Hypothalamus (tissue), 51 donors: ENCODE results near the gene SH3TC1.
A peak's percentile ranks its signal among the peaks of the same experiment; 100 is the strongest.

Source experiments
- DNase-seq, 51 donors: peaks; one replicate each; lab custom pipeline; 2025; lab: John Stamatoyannopoulos, UW

Gene SH3TC1

DNA sequence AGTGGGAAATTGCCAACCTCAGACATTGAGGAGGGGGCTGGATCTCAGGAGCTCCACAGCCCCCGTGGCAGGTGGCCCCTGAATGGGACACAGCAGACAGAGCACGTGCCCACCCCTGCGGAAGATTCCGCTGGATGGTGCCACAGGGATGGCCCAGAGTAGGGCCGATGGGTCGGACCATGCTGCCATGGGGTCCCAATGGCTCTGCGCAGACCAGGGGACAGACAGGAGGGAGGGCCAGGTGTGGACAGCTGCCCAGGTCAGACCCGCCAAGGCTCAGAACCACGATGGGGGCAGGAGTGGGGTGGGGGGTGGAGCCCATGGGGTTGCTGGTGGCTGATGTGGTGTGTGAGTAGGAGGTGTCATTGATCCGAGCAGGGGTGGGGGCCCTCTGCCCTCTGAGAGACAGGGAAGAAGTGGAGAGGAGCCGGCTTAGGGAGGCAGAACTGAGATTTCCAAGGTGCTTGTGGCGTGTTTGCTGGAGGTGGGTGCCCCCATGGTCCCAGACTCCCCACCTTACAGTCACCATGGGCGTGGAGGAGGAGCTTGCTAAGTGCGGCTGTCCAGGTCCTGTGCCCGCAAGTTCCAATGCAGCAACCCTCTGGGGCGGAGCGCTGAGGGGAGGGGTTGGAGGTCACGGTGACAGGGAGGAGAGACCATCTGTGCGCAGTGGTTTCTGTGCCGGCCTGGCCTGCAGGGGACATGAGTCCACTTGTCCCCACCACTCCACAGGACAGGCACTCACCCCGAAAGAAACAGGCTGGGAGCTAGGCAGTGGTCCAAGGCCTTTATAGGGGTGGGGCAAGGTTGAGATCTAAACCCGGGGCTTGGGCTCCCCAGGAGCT, 12.9 kb downstream of the SH3TC1 start:
- no peak for DNase-seq

DNA sequence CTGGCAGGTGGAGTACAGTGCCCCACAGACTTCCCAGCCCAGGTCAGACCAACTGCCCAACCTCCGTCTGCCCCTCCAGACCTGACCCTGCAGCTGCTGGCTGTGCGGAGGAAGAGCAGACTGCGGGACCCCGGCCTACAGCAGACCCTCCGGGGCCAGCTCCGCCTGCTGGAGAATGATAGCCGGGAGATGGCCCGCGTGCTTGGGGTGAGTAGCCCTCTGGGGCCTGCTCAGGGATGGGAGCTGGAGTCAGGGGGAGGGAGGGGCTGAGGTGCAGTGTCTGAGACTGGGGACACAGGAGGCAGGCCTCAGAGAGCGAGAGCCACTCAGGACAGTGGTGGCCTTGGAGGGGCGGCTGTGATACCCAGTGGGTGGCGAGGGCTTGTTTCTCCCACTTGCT, 13.5 kb downstream of the SH3TC1 start:
- no peak for DNase-seq

DNA sequence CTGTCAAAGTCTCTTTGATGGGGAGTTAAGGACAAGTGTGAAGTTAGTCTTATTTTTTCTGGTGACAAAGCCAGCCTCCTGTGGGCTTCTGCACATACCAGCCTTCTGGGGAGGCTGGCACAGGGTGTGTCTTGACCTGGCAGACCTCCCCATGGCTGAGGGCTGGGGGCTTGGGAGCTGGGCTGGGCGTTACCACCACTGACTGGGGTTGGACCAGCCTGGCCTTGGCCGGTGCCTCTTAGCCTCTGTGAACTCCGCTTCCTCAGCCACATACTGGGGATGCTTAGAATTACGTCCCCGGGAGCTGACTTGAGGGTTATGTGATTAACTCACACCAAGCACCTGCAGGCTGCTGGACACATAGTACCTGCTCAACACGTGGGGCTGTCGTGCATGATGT, 14.0 kb downstream of the SH3TC1 start:
- no peak for DNase-seq

DNA sequence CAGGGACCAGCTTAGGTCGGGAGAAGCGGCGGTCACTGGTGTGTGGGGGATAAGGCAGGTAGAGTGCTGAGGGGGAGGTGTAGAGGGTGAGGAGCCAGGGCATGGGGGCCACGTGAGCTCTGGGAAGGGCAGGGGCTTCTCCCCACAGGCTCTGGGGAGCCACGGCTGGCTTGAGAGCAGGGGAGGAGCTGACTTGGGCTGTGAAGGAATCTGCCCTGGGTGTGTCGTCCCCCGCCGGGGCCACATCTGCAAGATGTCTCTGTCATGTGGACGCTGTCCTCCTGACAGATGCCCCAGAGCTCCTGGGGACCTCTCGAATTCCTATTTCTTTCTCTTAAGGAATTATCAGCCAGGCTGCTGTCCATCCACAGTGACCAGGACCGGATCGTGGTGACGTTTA, 15.0 kb downstream of the SH3TC1 start:
- no peak for DNase-seq

DNA sequence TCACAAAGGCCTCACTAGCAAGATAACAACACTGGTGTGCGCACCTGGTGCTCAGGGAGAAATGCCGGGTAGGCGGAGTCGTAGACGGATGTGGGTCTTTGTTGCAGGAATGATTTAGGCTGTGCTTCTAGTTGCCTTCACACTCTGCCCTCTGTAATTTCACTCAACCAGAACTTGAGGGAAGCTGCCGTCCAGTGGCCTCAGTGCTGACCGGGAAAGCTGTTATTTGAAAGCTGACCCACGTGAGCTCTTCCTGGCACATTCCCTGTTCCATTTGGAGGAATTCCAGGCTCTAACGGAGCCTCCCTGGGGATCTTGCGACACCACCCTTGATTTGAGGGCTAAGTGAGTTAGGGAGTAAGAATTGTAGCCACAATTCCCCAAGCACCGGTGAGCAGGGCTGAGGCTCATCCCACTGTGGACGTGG, 15.9 kb downstream of the SH3TC1 start:
- peak in 6 of 51 donors; percentile 17 to 44 (median 24) for DNase-seq

DNA sequence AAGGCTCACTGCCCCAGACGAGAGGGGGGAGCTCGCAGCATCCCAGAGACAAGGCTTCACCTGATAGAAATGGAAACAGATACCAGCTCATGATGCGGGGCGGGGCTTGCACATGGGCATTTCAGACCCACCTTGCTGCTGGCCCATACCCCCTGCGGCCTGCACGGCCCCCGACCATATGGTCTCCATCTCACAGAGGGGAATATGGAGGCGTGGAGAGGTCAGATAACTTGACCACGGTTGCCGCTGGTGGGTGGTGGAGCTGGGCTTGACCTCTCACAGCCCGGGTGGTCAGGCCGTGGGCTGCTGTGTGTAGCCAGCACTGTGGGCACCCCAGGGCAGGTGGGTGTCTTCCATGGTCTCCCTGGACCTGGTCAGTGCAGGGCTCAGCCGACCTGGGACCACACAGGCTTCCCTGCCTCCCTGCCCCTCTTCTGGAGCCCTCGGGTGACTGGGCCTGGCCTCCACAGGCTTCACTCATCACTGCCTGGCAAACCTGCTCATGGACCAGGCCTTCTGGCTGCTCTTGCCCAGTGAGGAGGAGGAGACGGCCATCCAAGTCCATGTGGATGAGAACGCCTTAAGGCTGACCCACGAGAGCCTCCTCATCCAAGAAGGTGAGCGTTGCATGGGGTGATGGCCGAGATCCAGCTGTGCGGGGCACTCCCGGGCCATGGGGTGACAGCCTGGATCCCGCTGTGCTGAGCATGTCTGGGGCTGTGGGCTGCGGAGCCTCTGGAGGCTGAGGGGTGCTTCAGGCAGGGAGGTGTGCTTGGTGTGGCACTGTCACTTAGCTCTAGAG, 16.8 kb downstream of the SH3TC1 start:
- DNase-seq = no peak

DNA sequence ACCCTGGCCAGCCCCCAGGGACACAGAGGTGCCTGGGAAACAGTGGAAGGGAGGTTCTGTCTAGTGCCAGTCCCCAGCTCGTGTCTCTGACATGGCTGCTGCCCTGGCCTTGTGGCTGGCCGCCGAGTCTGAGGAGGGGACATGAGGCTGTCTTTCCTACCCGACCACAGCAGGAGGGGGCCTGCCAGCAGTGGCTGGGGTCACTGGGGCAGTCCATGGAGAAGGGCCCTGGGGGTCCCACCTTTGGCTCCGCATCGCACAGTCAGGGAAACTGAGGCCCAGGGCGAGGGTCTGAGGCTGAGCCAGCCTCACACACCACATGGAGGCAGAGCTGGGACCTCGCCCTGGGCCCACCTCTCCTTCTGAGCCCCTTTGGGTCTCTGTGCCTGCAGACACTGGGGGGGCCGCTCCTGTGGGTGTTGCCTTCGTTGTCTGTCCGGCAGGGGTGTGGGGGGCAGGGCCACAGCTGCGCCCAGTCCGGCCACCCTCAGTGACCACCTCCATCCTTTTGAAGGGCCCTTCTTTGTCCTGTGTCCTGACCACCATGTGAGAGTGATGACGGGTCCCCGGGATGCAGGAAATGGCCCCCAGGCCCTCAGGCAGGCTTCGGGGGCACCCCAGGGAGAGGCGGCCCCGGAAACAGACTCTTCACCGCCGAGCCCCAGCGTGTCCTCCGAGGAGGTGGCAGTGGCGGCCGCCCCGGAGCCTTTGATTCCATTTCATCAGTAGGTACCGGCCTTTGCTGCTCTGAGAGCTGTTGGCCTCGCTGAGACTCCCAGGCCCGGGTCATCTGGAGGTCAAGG, 17.6 kb downstream of the SH3TC1 start:
- no peak for DNase-seq

DNA sequence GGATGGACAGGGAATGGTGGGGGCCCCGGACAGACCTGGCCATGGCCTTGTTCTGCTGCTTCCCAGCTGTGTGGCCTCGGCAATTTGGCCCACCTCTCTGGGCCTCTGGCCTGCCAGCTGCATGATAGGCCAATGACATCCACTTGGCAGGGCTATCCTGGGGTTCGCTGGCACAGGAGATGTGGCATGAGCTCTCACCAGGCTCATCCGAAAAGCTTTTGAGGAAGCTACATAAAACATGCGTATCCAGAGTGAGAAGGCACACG, 18.1 kb downstream of the SH3TC1 start:
- no peak for DNase-seq

DNA sequence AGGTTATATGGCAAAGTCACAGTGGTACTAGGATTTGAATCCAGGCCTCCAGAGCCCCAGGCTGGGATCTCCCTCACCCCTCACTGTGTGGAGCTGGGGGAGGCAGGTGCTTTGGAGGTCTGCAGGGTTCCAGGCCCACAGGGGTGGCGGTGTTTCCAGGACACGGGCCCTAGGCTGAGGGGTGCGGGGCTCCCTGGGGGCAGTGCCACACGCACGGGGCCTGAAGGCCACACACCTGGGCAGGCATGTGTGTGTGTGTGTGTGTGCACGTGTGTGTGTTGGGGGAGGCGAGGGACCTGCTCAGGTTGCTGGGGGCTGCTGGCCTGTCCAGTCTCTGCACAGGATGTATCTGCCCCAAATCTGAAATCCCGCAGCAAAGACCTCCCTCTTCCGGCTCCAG, 18.8 kb downstream of the SH3TC1 start:
- no peak for DNase-seq

DNA sequence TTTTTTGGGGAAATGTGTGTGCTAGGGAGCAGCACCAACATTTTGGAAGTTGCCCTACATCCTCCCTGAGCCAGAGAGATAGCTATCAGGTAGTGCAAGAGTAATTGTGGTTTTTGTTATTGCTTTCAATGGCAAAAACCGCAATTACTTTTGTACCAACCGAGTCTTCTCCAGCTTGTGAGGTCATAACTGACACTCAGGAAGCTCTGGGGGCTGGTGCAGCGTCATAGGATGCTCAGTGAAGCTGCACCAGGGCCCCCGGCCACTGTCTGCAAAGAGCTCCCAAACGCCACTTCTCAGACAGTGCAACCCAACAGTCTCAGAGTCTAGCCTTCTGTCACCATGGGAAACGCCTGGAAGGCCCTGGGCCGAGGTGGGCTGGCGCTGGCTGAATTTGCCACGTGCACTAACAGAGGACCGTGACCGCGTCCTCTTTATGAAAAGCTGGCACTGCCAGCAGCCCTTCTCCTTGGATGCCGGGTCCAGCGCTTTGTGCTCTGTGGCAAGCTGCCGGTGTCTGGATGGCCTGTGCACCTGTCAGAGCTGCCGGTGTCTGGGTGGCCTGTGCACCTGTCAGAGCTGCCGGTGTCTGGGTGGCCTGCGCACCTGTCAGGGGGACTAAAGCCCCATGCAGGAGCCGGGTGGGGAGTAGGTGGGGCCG, 19.4 kb downstream of the SH3TC1 start:
- no peak for DNase-seq

DNA sequence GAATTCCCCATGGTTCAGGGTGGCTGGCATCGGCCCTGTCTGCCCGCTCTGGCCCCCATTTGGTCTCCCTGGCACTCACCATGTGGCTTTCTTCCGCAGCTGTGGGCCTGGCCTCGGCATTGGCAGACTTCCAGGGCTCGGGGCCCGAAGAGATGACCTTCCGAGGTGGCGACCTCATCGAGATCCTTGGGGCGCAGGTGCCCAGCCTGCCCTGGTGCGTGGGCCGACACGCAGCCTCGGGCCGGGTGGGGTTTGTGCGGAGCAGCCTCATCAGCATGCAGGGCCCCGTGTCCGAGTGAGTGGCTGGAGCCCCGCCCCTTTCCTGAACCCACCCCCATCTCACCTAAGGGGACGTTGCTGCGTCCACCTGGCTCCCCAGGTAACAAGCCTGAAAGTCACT, 20.1 kb downstream of the SH3TC1 start:
- no peak for DNase-seq

DNA sequence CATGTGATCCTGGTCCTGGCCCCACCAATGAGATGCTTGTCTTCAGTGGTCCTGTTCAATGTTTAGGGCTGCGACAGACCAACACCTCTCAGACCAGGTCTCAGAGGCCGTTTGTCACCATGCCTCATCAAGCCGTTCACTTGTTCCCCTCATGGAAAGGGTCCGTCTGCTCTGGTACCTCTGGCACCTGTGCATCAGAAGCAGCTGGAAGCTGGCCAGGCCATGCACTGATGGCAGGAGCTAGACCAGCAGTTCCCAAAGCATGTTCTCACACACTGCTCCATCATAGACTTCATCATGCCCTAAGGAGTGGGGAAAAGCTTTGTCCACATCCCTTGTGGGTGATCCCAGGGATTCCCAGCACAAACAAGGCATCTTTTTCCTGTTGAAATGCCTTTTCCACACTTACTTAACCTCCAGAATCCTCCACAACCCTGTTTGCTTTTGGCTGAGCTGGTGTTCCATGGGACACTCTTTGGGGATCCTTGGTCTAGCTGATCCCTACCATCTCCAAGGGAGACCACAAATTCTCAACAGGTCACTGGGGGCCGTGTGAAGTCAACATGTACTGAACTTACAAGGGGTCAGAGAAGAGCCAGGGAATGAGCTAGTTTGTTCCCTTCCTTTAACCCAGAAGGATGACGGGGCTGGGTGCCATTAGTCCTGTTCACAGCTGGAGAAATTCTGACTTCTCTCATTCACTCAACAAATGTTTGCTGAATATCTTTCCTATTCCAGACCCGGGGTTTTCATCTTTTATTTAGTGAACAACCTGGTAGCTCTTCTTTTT, 21.8 kb downstream of the SH3TC1 start:
- no peak for DNase-seq

DNA sequence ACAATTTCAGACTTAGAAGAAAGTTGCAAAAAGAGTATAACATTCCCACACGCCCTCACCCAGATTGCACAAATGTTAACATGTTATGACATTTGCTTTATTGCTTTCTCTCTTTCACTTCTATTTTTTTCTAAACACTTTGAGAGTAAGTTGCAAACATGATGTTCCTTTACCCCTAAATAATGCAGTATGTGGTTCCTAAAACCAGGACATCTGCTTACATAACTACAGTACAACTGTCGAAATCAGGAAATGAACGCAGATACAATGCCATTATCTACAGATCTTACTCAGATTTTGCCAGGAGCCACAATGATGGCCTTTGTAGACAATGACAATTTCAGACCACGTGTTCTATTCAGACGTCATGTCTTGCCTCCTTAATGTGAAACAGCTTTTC, 22.4 kb downstream of the SH3TC1 start:
- peak in 1 of 51 donors; percentile 35 for DNase-seq

DNA sequence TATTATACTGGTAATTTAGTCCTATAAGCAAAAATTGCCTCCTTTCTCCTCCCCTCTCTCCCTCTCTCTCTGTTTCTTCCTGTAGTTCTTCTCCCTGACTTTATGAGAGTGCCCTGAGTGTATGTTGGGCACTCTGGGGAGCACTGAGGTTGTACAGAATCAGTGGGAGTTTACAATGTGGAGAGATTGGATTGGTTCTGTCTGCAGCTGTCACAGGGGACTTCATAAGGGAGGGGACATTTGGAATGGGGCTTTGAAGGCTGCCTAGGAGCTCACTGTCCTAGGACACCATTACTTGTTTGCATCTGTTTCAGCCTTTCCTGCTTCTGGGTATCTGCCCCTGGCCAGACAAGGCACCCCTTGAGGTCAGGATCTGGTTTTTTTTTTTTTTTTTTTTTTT, 22.9 kb downstream of the SH3TC1 start:
- DNase-seq = no peak

DNA sequence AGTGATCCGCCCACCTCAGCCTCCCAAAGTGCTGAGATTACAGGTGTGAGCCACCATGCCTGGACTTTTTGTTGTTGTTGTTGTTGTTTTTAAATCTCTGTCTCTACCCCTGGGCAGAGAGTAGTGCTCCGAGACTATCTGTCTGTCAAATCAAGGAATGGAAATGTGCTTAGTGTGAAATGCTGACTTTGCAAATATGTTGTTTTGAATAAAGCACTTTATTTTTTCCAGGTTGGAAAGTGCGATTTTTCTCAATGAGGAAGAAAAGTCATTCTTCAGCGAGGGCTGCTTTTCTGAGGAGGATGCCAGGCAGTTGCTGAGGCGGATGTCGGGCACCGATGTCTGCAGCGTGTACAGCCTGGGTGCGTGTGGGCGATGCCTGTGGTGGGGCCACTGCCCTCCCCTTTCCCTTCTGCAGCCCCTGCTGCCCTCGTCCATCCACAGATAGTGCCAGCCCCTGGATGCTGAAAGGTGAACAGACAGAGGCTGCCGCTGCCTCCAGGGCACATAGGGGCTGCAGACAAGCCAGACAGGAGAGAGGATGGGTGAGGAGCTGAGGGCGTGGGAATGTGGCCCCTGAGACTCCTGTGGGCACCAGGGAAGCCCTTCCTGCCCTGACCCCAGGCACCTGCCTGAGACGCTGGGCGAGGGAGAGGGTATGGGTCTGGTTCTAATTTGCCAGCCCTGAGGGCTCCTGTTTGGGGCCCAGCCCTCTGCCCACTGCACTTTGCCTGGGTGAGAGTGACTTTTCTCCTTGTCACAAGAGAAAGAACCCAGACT, 23.7 kb downstream of the SH3TC1 start:
- no peak for DNase-seq

DNA sequence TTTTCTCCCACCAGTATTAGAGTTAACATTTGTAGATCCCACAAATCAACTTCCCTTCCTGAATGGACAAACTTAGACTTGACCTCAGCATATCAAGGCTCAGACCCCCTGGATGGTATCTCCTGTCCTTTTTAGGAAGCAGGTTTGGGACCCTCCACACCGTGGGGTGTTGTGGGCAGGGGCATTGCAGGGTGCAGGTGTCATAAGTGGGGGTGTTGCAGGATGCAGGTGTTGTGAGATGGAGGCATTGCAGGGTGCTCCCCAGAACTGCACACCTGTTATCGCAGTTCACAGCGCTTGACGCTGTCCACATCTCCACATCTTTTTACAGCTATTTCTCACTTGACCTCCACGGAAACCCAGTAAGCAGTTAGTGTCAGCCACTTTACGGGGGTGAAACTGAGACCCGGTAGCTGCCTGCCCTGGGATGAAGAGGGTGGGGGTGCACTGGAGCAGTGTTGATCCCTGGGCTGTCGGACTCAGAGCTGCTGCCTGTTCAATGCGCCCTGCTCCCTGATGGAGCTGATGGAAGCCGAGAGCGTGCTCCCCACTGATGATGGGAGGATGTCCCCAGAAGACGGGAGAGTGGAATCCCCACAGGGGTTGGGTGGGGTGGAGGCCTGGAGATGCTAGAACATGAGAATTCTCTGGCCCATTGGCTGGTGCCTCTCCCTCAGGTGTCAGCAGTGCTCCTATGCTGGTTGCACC, 25.3 kb downstream of the SH3TC1 start:
- no peak for DNase-seq

DNA sequence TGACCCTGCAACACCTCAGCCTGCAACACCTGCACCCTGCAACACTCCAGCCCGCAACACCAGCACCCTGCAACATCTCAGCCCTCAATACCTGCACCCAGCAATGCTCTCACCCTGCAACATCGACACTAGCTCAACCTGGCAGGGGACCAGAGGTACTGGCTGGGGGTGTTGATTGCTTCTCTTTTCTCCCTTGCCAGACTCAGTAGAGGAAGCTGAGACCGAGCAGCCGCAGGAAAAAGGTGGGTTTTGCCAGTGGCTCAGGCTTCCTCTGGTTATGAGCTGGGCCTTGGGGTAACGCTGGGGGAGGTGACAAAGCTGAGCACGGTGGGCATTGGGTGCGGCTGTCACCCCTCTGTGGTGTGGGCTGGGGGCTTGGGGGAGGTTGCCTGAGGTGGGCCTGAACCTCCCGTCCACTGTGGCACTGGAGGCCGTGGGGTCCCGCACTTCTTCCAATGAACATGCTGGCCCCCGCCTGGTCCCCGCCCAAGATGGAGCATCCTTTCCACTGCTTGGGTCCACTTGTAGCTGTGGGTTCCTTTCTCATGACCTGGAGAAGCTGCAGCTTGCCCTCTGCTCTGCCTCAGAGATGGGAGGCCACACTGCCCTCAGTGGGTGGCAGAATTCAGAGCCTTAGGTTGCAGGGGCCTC, 26.0 kb downstream of the SH3TC1 start:
- DNase-seq = no peak
